Endothelial cell of umbilical vein (primary cell): Measurements from ENCODE around the gene KBTBD4. TPM values are rescaled to one million over a fixed set of nuclear protein-coding genes. Genes with fewer than 3 reads are reported as not detected.

Source experiments
- BruUV-seq: library from RNA; stranded (reverse); fragments of 400-500 nt; replicated peaks from 2 replicates; lab custom pipeline; 2021; lab: Mats Ljungman, UMichigan
- CTCF ChIA-PET: fragments of 300-600, 350-600 bp; sonication (Branson Sonifier 250); formaldehyde crosslinking; loops from one replicate; lab custom pipeline; 2021; ENCODE audit warnings: antibody characterized with exemption, inconsistent platforms; lab: Charles Lee
- POLR2A ChIA-PET: fragments of 300-600, 350-600 bp; sonication (Branson Sonifier 250); formaldehyde crosslinking; loops from one replicate; lab custom pipeline; 2021; ENCODE audit warnings: antibody characterized with exemption, inconsistent platforms; lab: Charles Lee
- DNase-seq: peaks from one replicate; pipeline ENCODE4 v3.0.0-alpha.2; 2011; ENCODE audit warnings: low read depth, low spot score
- FAIRE-seq: peaks from 2 replicates; lab custom pipeline; 2011; peaks lifted over from hg19 to GRCh38; lab: Jason Lieb, UNC
- H2AFZ ChIP-seq: 2 replicates; pipeline ENCODE4 v1.6.0; 2012; ENCODE audit warnings: low read depth, low read length, control low read depth, inconsistent platforms
- H3K27ac ChIP-seq: 2 replicates; pipeline ENCODE4 v1.5.1; 2011; ENCODE audit warnings: low read depth, mild to moderate bottlenecking, control low read depth, low read length, moderate library complexity; ENCODE audit not compliant: insufficient read depth
- H3K27me3 ChIP-seq, 2 experiments: 2 replicates each; pipeline versions ENCODE4 v1.6.0 to v1.6.1; 2011; ENCODE audit warnings: low read length in 2 of 2, mixed read lengths in 1 of 2; ENCODE audit not compliant: control insufficient read depth in 2 of 2, insufficient read depth in 2 of 2
- H3K36me3 ChIP-seq, 2 experiments: 2 replicates in 1 of 2; 3 replicates in 1 of 2; pipeline ENCODE4 v1.5.1; 2011; ENCODE audit warnings: low read length in 2 of 2, mild to moderate bottlenecking in 1 of 2, moderate library complexity in 1 of 2; ENCODE audit not compliant: control insufficient read depth in 2 of 2, insufficient read depth in 2 of 2; ENCODE audit errors: extremely low read depth in 1 of 2
- H3K4me1 ChIP-seq: 3 replicates; pipeline ENCODE4 v1.5.1; 2011; ENCODE audit warnings: mild to moderate bottlenecking, low read length; ENCODE audit not compliant: control insufficient read depth, insufficient read depth; ENCODE audit errors: extremely low read depth
- H3K4me2 ChIP-seq: 2 replicates; pipeline ENCODE4 v1.6.1; 2011; ENCODE audit warnings: low read length, control low read depth, mixed read lengths; ENCODE audit not compliant: insufficient read depth
- H3K4me3 ChIP-seq, 3 experiments: fragments of 200-600 bp in 1 of 3; sonication (generic), shearing (Covaris generic) in 1 of 3; replicated peaks in 1 of 3; 2 replicates each; pipeline ENCODE4 v1.5.1; 2011 to 2016; ENCODE audit warnings: control low read depth in 3 of 3, low read length in 3 of 3, mild to moderate bottlenecking in 2 of 3, inconsistent platforms in 1 of 3, low read depth in 1 of 3, moderate library complexity in 1 of 3; ENCODE audit not compliant: insufficient read depth in 1 of 3
- H3K79me2 ChIP-seq: 2 replicates; pipeline ENCODE4 v1.6.0; 2012; ENCODE audit warnings: low read length, inconsistent platforms; ENCODE audit not compliant: control insufficient read depth, insufficient read depth
- H3K9ac ChIP-seq: replicated peaks from 2 replicates; pipeline ENCODE3; 2011; ENCODE audit warnings: low read length, control low read depth; ENCODE audit not compliant: insufficient read depth; ENCODE audit errors: extremely low read depth
- H3K9me1 ChIP-seq: replicated peaks from 3 replicates; pipeline ENCODE4 v1.6.0; 2011; ENCODE audit warnings: mild to moderate bottlenecking, low read length; ENCODE audit not compliant: control insufficient read depth, insufficient read depth; ENCODE audit errors: extremely low read depth
- H3K9me3 ChIP-seq: replicated peaks from 2 replicates; pipeline ENCODE4 v1.5.1; 2012; ENCODE audit warnings: low read length, inconsistent platforms; ENCODE audit not compliant: control insufficient read depth, insufficient read depth
- H4K20me1 ChIP-seq: replicated peaks from 2 replicates; pipeline ENCODE3; 2011; ENCODE audit warnings: mild to moderate bottlenecking, low read length; ENCODE audit not compliant: control insufficient read depth, insufficient read depth; ENCODE audit errors: extremely low read depth
- EZH2 ChIP-seq: IDR thresholded peaks from 2 replicates; pipeline ENCODE4 v1.6.1; 2012; ENCODE audit warnings: borderline replicate concordance, low read depth, mild to moderate bottlenecking, moderate library complexity, low read length, inconsistent platforms; ENCODE audit not compliant: severe bottlenecking
- FOS ChIP-seq: IDR thresholded peaks from 2 replicates; pipeline ENCODE4 v1.6.1; 2011; ENCODE audit warnings: mild to moderate bottlenecking, low read length, moderate library complexity, borderline replicate concordance; ENCODE audit not compliant: insufficient read depth
- GATA2 ChIP-seq: IDR thresholded peaks from 2 replicates; pipeline ENCODE4 v1.7.0; 2011; ENCODE audit warnings: low read depth, mild to moderate bottlenecking, moderate library complexity, mixed read lengths, low read length; ENCODE audit not compliant: insufficient read length, insufficient read depth
- JUN ChIP-seq: IDR thresholded peaks from 2 replicates; pipeline ENCODE4 v1.6.1; 2011; ENCODE audit warnings: borderline replicate concordance, low read depth; ENCODE audit not compliant: insufficient read length, insufficient read depth
- MYC ChIP-seq: IDR thresholded peaks from one replicate; pipeline ENCODE4 v1.6.1; 2011; ENCODE audit warnings: mild to moderate bottlenecking, low read depth, low read length
- POLR2A ChIP-seq: IDR thresholded peaks from 2 replicates; pipeline ENCODE4 v1.6.1; 2012; ENCODE audit warnings: low read depth, mild to moderate bottlenecking, control low read depth, low read length
- POLR2AphosphoS5 ChIP-seq: IDR thresholded peaks from 2 replicates; pipeline ENCODE4 v1.6.1; 2012; ENCODE audit warnings: low read depth, mild to moderate bottlenecking, control low read depth, low read length, moderate library complexity; ENCODE audit not compliant: insufficient read depth
- dilution Hi-C: fragments of 300-500 bp; cut with MboI; formaldehyde crosslinking; loops from one replicate; pipeline ENCODE4 v1.15.0; 2019; ENCODE audit warnings: low sequenced_read_pairs; ENCODE audit not compliant: extremely low pct_ligation_motif_present
- intact Hi-C: fragments of 100-400 bp; cut with micrococcal nuclease; formaldehyde crosslinking; loops from one replicate; pipeline ENCODE4 v1.10.0; 2022
- polyA plus RNA-seq, 4 experiments: library from polyadenylated mRNA; depleted of rRNA in 3 of 4; stranded (reverse) in 3 of 4; unstranded in 1 of 4; fragments of >200 nt; gene quantifications; 2 replicates each; pipeline versions ENCODE4 v1.2.1 to v1.2.3, GENCODE V29; 2011 to 2012; ENCODE audit warnings: missing spikeins in 1 of 4
- total RNA-seq: library from RNA; stranded (reverse); gene quantifications from 2 replicates; pipeline ENCODE4 v1.2.3, GENCODE V29; 2021
- TF ChIP-seq, protein P1 (sequence below), 2 donors: IDR thresholded peaks; 1 replicate in 1 of 2; 2 replicates in 1 of 2; pipeline ENCODE4 v1.5.1; 2011; ENCODE audit warnings: low read length in 2 of 2, mild to moderate bottlenecking in 2 of 2, moderate library complexity in 2 of 2, control low read depth in 1 of 2, inconsistent platforms in 1 of 2, low read depth in 1 of 2; ENCODE audit not compliant: insufficient read depth in 1 of 2; ENCODE audit errors: extremely low read depth in 1 of 2
- TF ChIP-seq, protein P2 (sequence below): IDR thresholded peaks from 2 replicates; pipeline ENCODE4 v1.6.1; 2011; ENCODE audit not compliant: insufficient read depth, insufficient read length

The KBTBD4 gene
- total and polyA plus RNA-seq, 2 donors (not counting 3 experiments of a cell fraction or from before 2014, with no cell fraction given) = 16.3 to 23.2 TPM

DNA sequence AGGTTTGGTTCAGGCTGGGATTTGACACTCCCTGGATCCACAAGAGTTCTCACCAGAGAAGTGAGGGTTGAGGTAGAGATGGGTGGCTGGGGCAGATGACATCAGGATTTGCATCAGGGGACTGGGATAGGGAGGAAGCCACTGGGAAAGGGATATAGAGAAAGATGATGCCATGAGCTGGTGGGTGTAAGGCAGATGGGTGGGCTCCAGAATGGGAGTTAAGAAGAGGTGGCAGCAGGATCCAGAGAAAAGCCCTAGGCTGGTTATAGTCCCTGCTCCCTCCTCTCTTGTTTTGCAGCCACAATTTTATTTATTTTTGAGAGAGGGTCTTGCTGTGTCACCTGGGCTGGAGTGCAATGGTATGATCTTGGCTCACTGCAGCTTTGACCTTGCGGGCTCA lies 17.2 kb upstream of the KBTBD4 start:
- peaks cover 34 to 40% of the 10 kb centered on the region in 2 experiments for H3K27me3 ChIP-seq
- no peaks in the 10 kb centered on the region for H4K20me1 ChIP-seq
- no peaks in the 10 kb centered on the region for H3K36me3 ChIP-seq
- no peak overlapping the region for H3K27ac ChIP-seq
- no peak overlapping the region for H2AFZ ChIP-seq
- H3K79me2 ChIP-seq = no peaks in the 10 kb centered on the region
- H3K9me3 ChIP-seq = no peaks in the 10 kb centered on the region
- CTCF ChIA-PET = interaction anchor here (1.0 to 1.4 kb wide), 2 partner anchors 16 to 22 kb away, joined by 3 read pairs; no protein-coding TSS in a partner anchor
- H3K4me3 ChIP-seq = no peak overlapping the region
- H3K9ac ChIP-seq = no peak overlapping the region
- H3K9me1 ChIP-seq = no peaks in the 10 kb centered on the region
- TF ChIP-seq EZH2 (no peak), FOS (no peak), POLR2AphosphoS5 (no peak), JUN (no peak), GATA2 (no peak)
- no peak for DNase-seq
- dilution Hi-C loops (no loop called here), intact Hi-C loops (no loop called here)
- POLR2A ChIA-PET = interaction anchor here (0.5 to 0.7 kb wide), 3 partner anchors 24 to 371 kb away, joined by 3 to 7 read pairs (median 4); no protein-coding TSS in a partner anchor
- FAIRE-seq = no peak
- BruUV-seq = no TSS peak
- no peak overlapping the region for H3K4me2 ChIP-seq
- H3K4me1 ChIP-seq = peaks cover 10% of the 10 kb centered on the region

DNA sequence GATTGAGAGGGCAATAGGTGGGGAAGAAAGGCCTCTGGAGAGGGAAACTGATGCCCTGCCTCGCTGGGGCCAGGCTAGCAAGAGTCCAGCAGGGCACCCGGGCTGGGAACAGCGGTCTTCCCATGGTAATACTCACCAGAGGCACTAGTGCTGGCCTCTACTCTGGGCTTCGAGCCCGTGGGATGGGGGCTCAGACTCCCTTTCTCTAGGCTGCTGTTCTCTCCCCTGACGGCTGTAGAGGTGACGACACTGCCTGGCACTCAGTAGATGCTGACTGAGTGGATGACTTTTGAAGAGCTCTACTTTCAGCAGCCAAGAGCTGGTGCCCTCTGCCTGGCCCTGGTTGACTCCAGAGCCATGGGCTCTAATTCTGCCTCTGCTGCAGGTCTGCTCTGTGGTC lies 16.3 kb upstream of the KBTBD4 start:
- no peak for TF ChIP-seq EZH2
- no peak for TF ChIP-seq JUN
- TF ChIP-seq POLR2AphosphoS5 = no peak
- TF ChIP-seq, protein P1, sequence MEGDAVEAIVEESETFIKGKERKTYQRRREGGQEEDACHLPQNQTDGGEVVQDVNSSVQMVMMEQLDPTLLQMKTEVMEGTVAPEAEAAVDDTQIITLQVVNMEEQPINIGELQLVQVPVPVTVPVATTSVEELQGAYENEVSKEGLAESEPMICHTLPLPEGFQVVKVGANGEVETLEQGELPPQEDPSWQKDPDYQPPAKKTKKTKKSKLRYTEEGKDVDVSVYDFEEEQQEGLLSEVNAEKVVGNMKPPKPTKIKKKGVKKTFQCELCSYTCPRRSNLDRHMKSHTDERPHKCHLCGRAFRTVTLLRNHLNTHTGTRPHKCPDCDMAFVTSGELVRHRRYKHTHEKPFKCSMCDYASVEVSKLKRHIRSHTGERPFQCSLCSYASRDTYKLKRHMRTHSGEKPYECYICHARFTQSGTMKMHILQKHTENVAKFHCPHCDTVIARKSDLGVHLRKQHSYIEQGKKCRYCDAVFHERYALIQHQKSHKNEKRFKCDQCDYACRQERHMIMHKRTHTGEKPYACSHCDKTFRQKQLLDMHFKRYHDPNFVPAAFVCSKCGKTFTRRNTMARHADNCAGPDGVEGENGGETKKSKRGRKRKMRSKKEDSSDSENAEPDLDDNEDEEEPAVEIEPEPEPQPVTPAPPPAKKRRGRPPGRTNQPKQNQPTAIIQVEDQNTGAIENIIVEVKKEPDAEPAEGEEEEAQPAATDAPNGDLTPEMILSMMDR (IDR thresholded peaks at IDR 0.05; ENCODE audit: extremely low read depth in 1 of 2, insufficient read depth in 1 of 2, low read depth in 1 of 2, low read length in 2 of 2) = no peak
- TF ChIP-seq POLR2A = no peak
- TF ChIP-seq, protein P2, sequence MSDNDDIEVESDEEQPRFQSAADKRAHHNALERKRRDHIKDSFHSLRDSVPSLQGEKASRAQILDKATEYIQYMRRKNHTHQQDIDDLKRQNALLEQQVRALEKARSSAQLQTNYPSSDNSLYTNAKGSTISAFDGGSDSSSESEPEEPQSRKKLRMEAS = no peak
- no peak for TF ChIP-seq FOS
- no peak for TF ChIP-seq GATA2
- TF ChIP-seq MYC = no peak
- DNase-seq (no peak), FAIRE-seq (no peak)
- Histone ChIP-seq H4K20me1 (no peaks in the 10 kb centered on the region), H3K4me3 (no peak overlapping the region), H3K27ac (no peak overlapping the region), H3K36me3 (no peaks in the 10 kb centered on the region), H3K9me1 (no peaks in the 10 kb centered on the region), H3K4me2 (no peak overlapping the region), H3K27me3 (peaks cover 34 to 40% of the 10 kb centered on the region in 2 experiments), H3K79me2 (no peaks in the 10 kb centered on the region), H2AFZ (no peak overlapping the region), H3K9ac (no peak overlapping the region), H3K4me1 (peaks cover 10% of the 10 kb centered on the region), H3K9me3 (no peaks in the 10 kb centered on the region)
- POLR2A ChIA-PET = interaction anchor here (0.7 to 1.8 kb wide), 2 partner anchors 11 to 25 kb away, joined by 3 to 4 read pairs; no protein-coding TSS in a partner anchor
- intact Hi-C loops = no loop called here
- BruUV-seq = no TSS peak
- CTCF ChIA-PET = interaction anchor here (1.0 to 1.4 kb wide), 3 partner anchors 9 to 42 kb away, joined by 3 read pairs; partner anchors contain the start of genes CELF1 and FAM180B
- dilution Hi-C loops = no loop called here
